ENCODE results near the gene TRDMT1.

GRCh38 chr10:17157024-17157423, 44.4 kb downstream of the TRDMT1 start:
- TF ChIP-seq POLR2AphosphoS5 (IDR thresholded peaks at IDR 0.05; ENCODE audit: low read depth, low read length) (no peak), TAF1 (IDR thresholded peaks at IDR 0.05; ENCODE audit: borderline replicate concordance, insufficient read depth, low read length) (no peak)

Measured in PFSK-1 (cell line).